Measurements from ENCODE around the gene ZNF414. TPM values are rescaled to one million over a fixed set of nuclear protein-coding genes. Genes with fewer than 3 reads are reported as not detected.
A peak's percentile ranks its signal among the peaks of the same experiment; 100 is the strongest.

The ZNF414 gene
- total RNA-seq, 4 donors from 2014 or later: 10.4 to 43.7 (median 18.0) TPM

- DNase-seq (ENCODE audit: low spot score in 2 of 2): peak in 1 of 2 donors; percentile 89
- H3K4me1 ChIP-seq: peaks cover 23% of the 10 kb centered on the region
- peaks cover 8% of the 10 kb centered on the region for H3K36me3 ChIP-seq
- peak overlapping the region; percentile 60 for H3K4me3 ChIP-seq
- no peaks in the 10 kb centered on the region for H3K9me3 ChIP-seq
- no peak overlapping the region for H3K27ac ChIP-seq
- under 1% methylated on average over 17 of the region's 56 CpGs for WGBS
- no peaks in the 10 kb centered on the region for H3K27me3 ChIP-seq
- no peak for TF ChIP-seq POLR2AphosphoS5 (IDR thresholded peaks at IDR 0.05)
- TF ChIP-seq, protein P1, sequence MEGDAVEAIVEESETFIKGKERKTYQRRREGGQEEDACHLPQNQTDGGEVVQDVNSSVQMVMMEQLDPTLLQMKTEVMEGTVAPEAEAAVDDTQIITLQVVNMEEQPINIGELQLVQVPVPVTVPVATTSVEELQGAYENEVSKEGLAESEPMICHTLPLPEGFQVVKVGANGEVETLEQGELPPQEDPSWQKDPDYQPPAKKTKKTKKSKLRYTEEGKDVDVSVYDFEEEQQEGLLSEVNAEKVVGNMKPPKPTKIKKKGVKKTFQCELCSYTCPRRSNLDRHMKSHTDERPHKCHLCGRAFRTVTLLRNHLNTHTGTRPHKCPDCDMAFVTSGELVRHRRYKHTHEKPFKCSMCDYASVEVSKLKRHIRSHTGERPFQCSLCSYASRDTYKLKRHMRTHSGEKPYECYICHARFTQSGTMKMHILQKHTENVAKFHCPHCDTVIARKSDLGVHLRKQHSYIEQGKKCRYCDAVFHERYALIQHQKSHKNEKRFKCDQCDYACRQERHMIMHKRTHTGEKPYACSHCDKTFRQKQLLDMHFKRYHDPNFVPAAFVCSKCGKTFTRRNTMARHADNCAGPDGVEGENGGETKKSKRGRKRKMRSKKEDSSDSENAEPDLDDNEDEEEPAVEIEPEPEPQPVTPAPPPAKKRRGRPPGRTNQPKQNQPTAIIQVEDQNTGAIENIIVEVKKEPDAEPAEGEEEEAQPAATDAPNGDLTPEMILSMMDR (IDR thresholded peaks at IDR 0.05): peak; percentile 31 to 78
Measured at GRCh38 chr19:8505680-8506401, 8.1 kb downstream of the ZNF414 start.

- Histone ChIP-seq H3K4me3 (no peak overlapping the region), H3K36me3 (peaks cover 3% of the 10 kb centered on the region), H3K27me3 (no peaks in the 10 kb centered on the region), H3K27ac (no peak overlapping the region), H3K4me1 (peaks cover 23% of the 10 kb centered on the region), H3K9me3 (no peaks in the 10 kb centered on the region)
- no peak for TF ChIP-seq POLR2AphosphoS5 (IDR thresholded peaks at IDR 0.05)
- no peak for TF ChIP-seq EP300 (IDR thresholded peaks at IDR 0.05)
- TF ChIP-seq, protein P1 (IDR thresholded peaks at IDR 0.05): no peak
- TF ChIP-seq POLR2A (IDR thresholded peaks at IDR 0.05): no peak
- 47% methylated on average over 6 of the region's 6 CpGs for WGBS
- DNase-seq (ENCODE audit: low spot score in 2 of 2): no peak
Measured at GRCh38 chr19:8504919-8505318, 9.0 kb downstream of the ZNF414 start.

DNA sequence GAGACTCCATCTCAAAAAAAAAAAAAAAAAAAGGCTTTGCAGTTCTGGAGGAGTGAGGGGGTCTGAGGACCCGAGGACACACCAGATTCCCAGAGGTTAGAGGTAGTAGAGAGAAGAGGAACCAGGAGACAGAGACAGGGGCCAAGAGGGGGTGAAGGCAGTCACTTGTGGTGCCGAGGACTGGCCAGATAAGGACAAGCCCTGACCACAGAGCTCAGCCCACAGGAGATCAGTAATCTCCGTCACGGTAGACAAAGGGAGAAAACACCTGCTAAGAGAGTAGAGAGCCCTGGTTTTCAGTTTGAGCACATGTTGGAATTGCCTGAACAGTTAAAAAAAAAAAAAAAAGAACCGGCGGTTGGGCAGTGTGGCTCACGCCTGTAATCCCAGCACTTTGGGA lies 9.8 kb downstream of the ZNF414 start:
- Histone ChIP-seq H3K27ac (no peak overlapping the region), H3K4me3 (no peak overlapping the region), H3K4me1 (peaks cover 23% of the 10 kb centered on the region), H3K36me3 (peaks cover 3% of the 10 kb centered on the region), H3K27me3 (no peaks in the 10 kb centered on the region), H3K9me3 (no peaks in the 10 kb centered on the region)
- 82% methylated on average over 7 of the region's 7 CpGs for WGBS
- no peak for TF ChIP-seq EP300 (IDR thresholded peaks at IDR 0.05)
- TF ChIP-seq POLR2AphosphoS5 (IDR thresholded peaks at IDR 0.05): no peak
- TF ChIP-seq, protein P1 (IDR thresholded peaks at IDR 0.05): no peak
- no peak for TF ChIP-seq POLR2A (IDR thresholded peaks at IDR 0.05)
- DNase-seq (ENCODE audit: low spot score in 2 of 2): no peak

- H3K27me3 ChIP-seq: no peaks in the 10 kb centered on the region
- H3K4me1 ChIP-seq: peaks cover 23% of the 10 kb centered on the region
- no peaks in the 10 kb centered on the region for H3K9me3 ChIP-seq
- H3K4me3 ChIP-seq: no peak overlapping the region
- no peak for DNase-seq (ENCODE audit: low spot score in 2 of 2)
- TF ChIP-seq EP300 (IDR thresholded peaks at IDR 0.05): no peak
- no peak for TF ChIP-seq POLR2A (IDR thresholded peaks at IDR 0.05)
- TF ChIP-seq POLR2AphosphoS5 (IDR thresholded peaks at IDR 0.05): no peak
- 93% methylated on average over 3 of the region's 7 CpGs for WGBS
- H3K27ac ChIP-seq: no peak overlapping the region
- peaks cover 2% of the 10 kb centered on the region for H3K36me3 ChIP-seq
Measured at GRCh38 chr19:8503510-8503909, 10.5 kb downstream of the ZNF414 start.

GRCh38 chr19:8501981-8502380 lies 12.0 kb downstream of the ZNF414 start:
- Histone ChIP-seq H3K9me3 (no peaks in the 10 kb centered on the region), H3K4me1 (peaks cover 23% of the 10 kb centered on the region), H3K27ac (no peak overlapping the region), H3K4me3 (no peak overlapping the region), H3K36me3 (no peaks in the 10 kb centered on the region), H3K27me3 (no peaks in the 10 kb centered on the region)
- DNase-seq (ENCODE audit: low spot score in 2 of 2): no peak
- TF ChIP-seq, protein P1 (IDR thresholded peaks at IDR 0.05): no peak
- TF ChIP-seq POLR2AphosphoS5 (IDR thresholded peaks at IDR 0.05): no peak
- no peak for TF ChIP-seq EP300 (IDR thresholded peaks at IDR 0.05)
- no peak for TF ChIP-seq POLR2A (IDR thresholded peaks at IDR 0.05)
- 87% methylated on average over 4 of the region's 14 CpGs for WGBS

Data from suprapubic skin (tissue), 4 donors.